BLaER1 treated with 17β-estradiol and CSF1 and Interleukin-3, amounts not matched to agents 10 nM and 100 nM (cell line): Measurements from ENCODE around the gene SLC12A7.
"Not testable (repeated sequence)": the region's sequence is repeated elsewhere in the genome, so short reads cannot be mapped to it uniquely, and the experiment has no call there.

Experiments
- H3K27ac ChIP-seq, 11 experiments: shearing (Covaris generic); formaldehyde crosslinking; 2 replicates each; pipeline ENCODE4 v1.8.1; 2022
- H3K27me3 ChIP-seq, 11 experiments: shearing (Covaris generic); formaldehyde crosslinking; 2 replicates each; pipeline ENCODE4 v1.8.1; 2022
- H3K36me3 ChIP-seq, 11 experiments: shearing (Covaris generic); formaldehyde crosslinking; 2 replicates each; pipeline ENCODE4 v1.8.1; 2022
- H3K4me1 ChIP-seq, 10 experiments: shearing (Covaris generic); formaldehyde crosslinking; 2 replicates each; pipeline ENCODE4 v1.8.1; 2022
- H3K4me2 ChIP-seq, 11 experiments: shearing (Covaris generic); formaldehyde crosslinking; 2 replicates each; pipeline ENCODE4 v1.8.1; 2022
- H3K4me3 ChIP-seq, 10 experiments: shearing (Covaris generic); formaldehyde crosslinking; 2 replicates each; pipeline ENCODE4 v1.8.1; 2022
- H3K9ac ChIP-seq, 11 experiments: shearing (Covaris generic); formaldehyde crosslinking; 2 replicates each; pipeline ENCODE4 v1.8.1; 2022
- H3K9me3 ChIP-seq, 11 experiments: shearing (Covaris generic); formaldehyde crosslinking; replicated peaks in 1 of 11; 2 replicates each; pipeline ENCODE4 v1.8.1; 2022
- H4K20me1 ChIP-seq, 11 experiments: shearing (Covaris generic); formaldehyde crosslinking; 2 replicates each; pipeline ENCODE4 v1.8.1; 2022
- Cebpa-rat ChIP-seq, 11 experiments: shearing (Covaris generic); IDR thresholded peaks; 2 replicates each; pipeline ENCODE4 v1.8.1; 2022

The SLC12A7 gene

GRCh38 chr5:1087428-1087827 is 24.4 kb downstream of the SLC12A7 start:
- Histone ChIP-seq H4K20me1 (peaks cover 0 to 40% (median 0%) of the 10 kb centered on the region in 11 experiments; a peak in 5 of 22 replicates), H3K27me3 (no peaks in the 10 kb centered on the region), H3K4me2 (no peak overlapping the region), H3K9me3 (no peaks in the 10 kb centered on the region; a peak in 1 of 22 replicates), H3K27ac (no peak overlapping the region), H3K36me3 (peaks cover 0 to 93% (median 51%) of the 10 kb centered on the region in 11 experiments; a peak in 10 of 22 replicates), H3K4me1 (peaks cover 0 to 11% (median 3%) of the 10 kb centered on the region in 10 experiments; a peak in 5 of 20 replicates), H3K9ac (no peak overlapping the region), H3K4me3 (no peak overlapping the region)
- TF ChIP-seq Cebpa-rat (IDR thresholded peaks at IDR 0.05): no peak

GRCh38 chr5:1086871-1087270 is 25.0 kb downstream of the SLC12A7 start:
- Histone ChIP-seq H4K20me1 (peaks cover 0 to 38% (median 0%) of the 10 kb centered on the region in 11 experiments; a peak in 5 of 22 replicates), H3K27me3 (no peaks in the 10 kb centered on the region), H3K4me1 (peaks cover 0 to 11% (median 3%) of the 10 kb centered on the region in 10 experiments; a peak in 5 of 20 replicates), H3K4me3 (no peak overlapping the region), H3K9ac (no peak overlapping the region), H3K36me3 (peaks cover 0 to 87% (median 45%) of the 10 kb centered on the region in 11 experiments; a peak in 10 of 22 replicates), H3K9me3 (no peaks in the 10 kb centered on the region; a peak in 1 of 22 replicates), H3K27ac (no peak overlapping the region), H3K4me2 (no peak overlapping the region)
- no peak for TF ChIP-seq Cebpa-rat (IDR thresholded peaks at IDR 0.05)

GRCh38 chr5:1086137-1086536 is 25.7 kb downstream of the SLC12A7 start:
- peaks cover 0 to 86% (median 43%) of the 10 kb centered on the region in 11 experiments; a peak in 10 of 22 replicates for H3K36me3 ChIP-seq
- H4K20me1 ChIP-seq: peaks cover 0 to 36% (median 0%) of the 10 kb centered on the region in 11 experiments; a peak in 5 of 22 replicates
- no peaks in the 10 kb centered on the region for H3K27me3 ChIP-seq
- H3K9ac ChIP-seq: no peak overlapping the region
- H3K4me1 ChIP-seq: peaks cover 0 to 11% (median 3%) of the 10 kb centered on the region in 10 experiments; a peak in 5 of 20 replicates
- no peak overlapping the region for H3K4me2 ChIP-seq
- H3K9me3 ChIP-seq: no peaks in the 10 kb centered on the region; a peak in 1 of 22 replicates
- no peak overlapping the region for H3K27ac ChIP-seq
- no peak for TF ChIP-seq Cebpa-rat (IDR thresholded peaks at IDR 0.05)
- no peak overlapping the region for H3K4me3 ChIP-seq

- no peak overlapping the region for H3K4me2 ChIP-seq
- peaks cover 0 to 11% (median 0%) of the 10 kb centered on the region in 10 experiments; a peak in 4 of 20 replicates for H3K4me1 ChIP-seq
- H3K27ac ChIP-seq: no peak overlapping the region
- no peak overlapping the region for H3K9ac ChIP-seq
- no peaks in the 10 kb centered on the region; a peak in 1 of 22 replicates for H3K9me3 ChIP-seq
- no peaks in the 10 kb centered on the region for H3K27me3 ChIP-seq
- no peak overlapping the region for H3K4me3 ChIP-seq
- peaks cover 0 to 29% (median 0%) of the 10 kb centered on the region in 11 experiments; a peak in 5 of 22 replicates for H4K20me1 ChIP-seq
- H3K36me3 ChIP-seq: peaks cover 0 to 80% (median 39%) of the 10 kb centered on the region in 11 experiments; a peak in 10 of 22 replicates
- no peak for TF ChIP-seq Cebpa-rat (IDR thresholded peaks at IDR 0.05)
Measured at GRCh38 chr5:1085391-1085790, 26.5 kb downstream of the SLC12A7 start.

- H3K36me3 ChIP-seq: peaks cover 0 to 73% (median 46%) of the 10 kb centered on the region in 11 experiments; a peak in 10 of 22 replicates
- no peaks in the 10 kb centered on the region; a peak in 1 of 22 replicates for H3K9me3 ChIP-seq
- no peak overlapping the region for H3K4me3 ChIP-seq
- H3K27ac ChIP-seq: no peak overlapping the region
- H3K4me2 ChIP-seq: peak overlapping the region in 1 of 11 experiments; percentile 37; a peak in 1 of 22 replicates
- TF ChIP-seq Cebpa-rat (IDR thresholded peaks at IDR 0.05): no peak
- H4K20me1 ChIP-seq: peaks cover 0 to 25% (median 0%) of the 10 kb centered on the region in 11 experiments; a peak in 2 of 22 replicates
- H3K27me3 ChIP-seq: no peaks in the 10 kb centered on the region
- no peak overlapping the region for H3K9ac ChIP-seq
- peaks cover 0 to 11% (median 0%) of the 10 kb centered on the region in 10 experiments; a peak in 4 of 20 replicates for H3K4me1 ChIP-seq
Measured at GRCh38 chr5:1083823-1084605, 27.8 kb downstream of the SLC12A7 start.

GRCh38 chr5:1083026-1083425 is 28.8 kb downstream of the SLC12A7 start:
- not testable (repeated sequence) for H3K4me3 ChIP-seq
- Histone ChIP-seq H3K36me3 (peaks cover 0 to 71% (median 40%) of the 10 kb centered on the region in 11 experiments; a peak in 10 of 22 replicates), H3K9ac (0 out of 22 replicates have a peak overlapping the region, but pooled peaks of 1 of the 11 experiments have one; percentile 10)

GRCh38 chr5:1081519-1081918 is 30.3 kb downstream of the SLC12A7 start:
- Histone ChIP-seq H3K36me3 (peaks cover 0 to 61% (median 25%) of the 10 kb centered on the region in 11 experiments; a peak in 10 of 22 replicates), H3K4me1 (peaks cover 0 to 11% (median 0%) of the 10 kb centered on the region in 10 experiments; a peak in 4 of 20 replicates), H3K27me3 (no peaks in the 10 kb centered on the region), H3K4me2 (no peak overlapping the region), H3K9ac (no peak overlapping the region), H3K9me3 (no peaks in the 10 kb centered on the region; a peak in 1 of 22 replicates), H4K20me1 (peaks cover 0 to 25% (median 0%) of the 10 kb centered on the region in 11 experiments; a peak in 3 of 22 replicates), H3K27ac (no peak overlapping the region), H3K4me3 (no peak overlapping the region)
- TF ChIP-seq Cebpa-rat (IDR thresholded peaks at IDR 0.05): no peak

More at GRCh38 chr5:1083026-1083425, 28.8 kb downstream of the SLC12A7 start:
- H3K9me3 ChIP-seq, H3K27ac ChIP-seq, H3K27me3 ChIP-seq: not testable (repeated sequence)
- H4K20me1 ChIP-seq: peaks cover 0 to 27% (median 0%) of the 10 kb centered on the region in 11 experiments; a peak in 1 of 22 replicates
- peaks cover 0 to 11% (median 0%) of the 10 kb centered on the region in 10 experiments; a peak in 4 of 20 replicates for H3K4me1 ChIP-seq
- H3K4me2 ChIP-seq: peak overlapping the region in 1 of 11 experiments; percentile 37; a peak in 1 of 22 replicates

GRCh38 chr5:1080432-1080831 is 31.4 kb downstream of the SLC12A7 start:
- no peaks in the 10 kb centered on the region for H3K27me3 ChIP-seq
- peaks cover 0 to 11% (median 0%) of the 10 kb centered on the region in 10 experiments; a peak in 4 of 20 replicates for H3K4me1 ChIP-seq
- no peak overlapping the region for H3K9ac ChIP-seq
- no peak overlapping the region for H3K27ac ChIP-seq
- H4K20me1 ChIP-seq: peaks cover 0 to 22% (median 0%) of the 10 kb centered on the region in 11 experiments; a peak in 3 of 22 replicates
- no peak overlapping the region for H3K4me3 ChIP-seq
- H3K9me3 ChIP-seq: no peaks in the 10 kb centered on the region; a peak in 1 of 22 replicates
- no peak overlapping the region for H3K4me2 ChIP-seq
- no peak for TF ChIP-seq Cebpa-rat (IDR thresholded peaks at IDR 0.05)
- H3K36me3 ChIP-seq: peaks cover 0 to 62% (median 16%) of the 10 kb centered on the region in 11 experiments; a peak in 10 of 22 replicates

- H3K4me1 ChIP-seq: peaks cover 0 to 11% (median 0%) of the 10 kb centered on the region in 10 experiments; a peak in 4 of 20 replicates
- no peak overlapping the region for H3K27ac ChIP-seq
- no peak overlapping the region for H3K9ac ChIP-seq
- peaks cover 0 to 62% (median 16%) of the 10 kb centered on the region in 11 experiments; a peak in 10 of 22 replicates for H3K36me3 ChIP-seq
- peaks cover 0 to 27% (median 0%) of the 10 kb centered on the region in 11 experiments; a peak in 3 of 22 replicates for H4K20me1 ChIP-seq
- no peak for TF ChIP-seq Cebpa-rat (IDR thresholded peaks at IDR 0.05)
- no peaks in the 10 kb centered on the region for H3K27me3 ChIP-seq
- H3K4me2 ChIP-seq: no peak overlapping the region
- H3K4me3 ChIP-seq: no peak overlapping the region
- H3K9me3 ChIP-seq: no peaks in the 10 kb centered on the region; a peak in 1 of 22 replicates
Measured at GRCh38 chr5:1079961-1080360, 31.9 kb downstream of the SLC12A7 start.
